NCI-H146 treated with DMSO at 0.1 percent for 48 hours (cell line): Measurements from ENCODE around the gene THUMPD3.

Experiments
- DNase-seq: peaks from one replicate; lab custom pipeline; 2025; ENCODE audit not compliant: unreplicated experiment; lab: John Stamatoyannopoulos, UW

Gene THUMPD3

GRCh38 chr3:9415485-9416138 is 52.8 kb downstream of the THUMPD3 start:
- DNase-seq: no peak

- DNase-seq: no peak
These were observed 53.4 kb downstream of the THUMPD3 start for GRCh38 chr3:9416139-9416780.

- DNase-seq: no peak
These were observed 58.1 kb downstream of the THUMPD3 start for GRCh38 chr3:9420850-9421549.

GRCh38 chr3:9422712-9423424 is 60.0 kb downstream of the THUMPD3 start:
- DNase-seq: peak; percentile 79

GRCh38 chr3:9428411-9428810 is 65.6 kb downstream of the THUMPD3 start:
- no peak for DNase-seq

- no peak for DNase-seq
These were observed 67.9 kb downstream of the THUMPD3 start for GRCh38 chr3:9430733-9431132.

GRCh38 chr3:9433627-9434521 is 71.0 kb downstream of the THUMPD3 start:
- no peak for DNase-seq

GRCh38 chr3:9435316-9435715 is 72.5 kb downstream of the THUMPD3 start:
- no peak for DNase-seq
